ENCODE measurements around the gene SMAGP.

- TF ChIP-seq EZH2 (IDR thresholded peaks at IDR 0.05; ENCODE audit: insufficient read depth, poor library complexity, severe bottlenecking) (no peak), EZH2phosphoT487 (IDR thresholded peaks at IDR 0.05; ENCODE audit: insufficient read depth, low read depth) (no peak)
Measured at GRCh38 chr12:51307655-51308593, 37.7 kb upstream of the SMAGP start.
